ENCODE results near the gene BLMH.
A peak's percentile ranks its signal among the peaks of the same experiment; 100 is the strongest.

BLMH gene

GRCh38 chr17:30308406-30308805 lies 16.7 kb upstream of the BLMH start:
- DNase-seq (ENCODE audit: low read depth in 2 of 3, low spot score in 1 of 3): no peak

DNA sequence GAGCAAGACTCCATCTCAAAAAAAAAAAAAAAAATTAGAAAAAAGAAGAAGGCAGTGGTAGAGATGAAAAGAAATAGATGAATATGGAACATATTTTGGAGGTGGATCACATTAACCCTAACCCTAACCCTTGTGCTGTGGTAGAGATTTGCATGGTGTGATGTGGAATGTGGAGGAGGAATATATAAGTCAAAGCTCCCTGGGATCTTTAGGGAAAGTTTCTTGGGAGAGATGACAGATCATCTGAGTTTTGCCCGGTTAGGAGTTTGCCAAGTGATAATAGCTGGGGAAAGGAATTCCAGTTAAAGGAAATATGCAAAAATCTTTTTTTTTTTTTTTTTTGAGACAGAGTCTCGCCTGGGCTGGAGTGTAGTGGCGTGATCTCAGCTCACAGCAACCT lies 13.0 kb upstream of the BLMH start:
- no peak for DNase-seq (ENCODE audit: low read depth in 2 of 3, low spot score in 1 of 3)

- DNase-seq (ENCODE audit: low read depth in 2 of 3, low spot score in 1 of 3): no peak
Observed at GRCh38 chr17:30302241-30302640, 10.5 kb upstream of the BLMH start.

DNA sequence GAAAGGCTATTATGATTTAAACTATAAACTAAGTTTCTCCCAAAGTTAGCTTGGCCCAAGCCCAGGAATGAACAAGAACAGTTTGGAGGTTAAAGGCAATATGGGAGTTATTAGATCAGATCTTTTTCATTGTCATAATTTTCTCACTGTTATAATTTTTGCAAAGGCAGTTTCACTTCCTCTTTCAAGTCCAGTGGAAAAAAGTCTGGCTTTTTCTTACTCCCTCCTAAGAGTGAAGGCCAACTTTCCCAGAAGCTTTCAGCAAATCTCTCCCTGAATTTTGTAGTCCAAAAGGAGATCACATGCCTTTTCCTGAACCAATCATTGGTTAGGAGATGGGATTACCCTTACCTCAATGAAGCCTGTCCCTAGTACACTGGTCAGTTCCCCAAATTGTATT lies 9.1 kb upstream of the BLMH start:
- DNase-seq (ENCODE audit: low read depth in 2 of 3, low spot score in 1 of 3): no peak

DNA sequence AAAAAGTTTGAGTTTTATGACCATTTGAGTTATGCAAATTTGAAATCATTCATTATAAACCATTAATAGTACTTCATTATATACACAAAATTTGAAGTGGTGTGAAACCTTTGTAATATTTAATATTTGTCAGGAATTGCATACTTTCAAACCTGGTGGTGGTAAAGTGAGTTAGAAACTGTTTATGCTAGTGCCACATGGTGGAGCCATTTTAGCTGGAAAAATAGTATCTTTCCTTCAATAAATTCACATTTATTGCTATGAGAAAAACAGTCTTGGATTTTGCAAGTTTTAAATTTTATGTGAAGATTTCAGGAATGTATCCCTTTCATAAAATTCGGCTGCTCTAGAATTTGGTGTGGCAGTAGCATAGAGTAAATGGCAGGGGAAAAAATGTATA lies 7.3 kb upstream of the BLMH start:
- no peak for DNase-seq (ENCODE audit: low read depth in 2 of 3, low spot score in 1 of 3)

GRCh38 chr17:30297715-30298114 lies 6.0 kb upstream of the BLMH start:
- no peak for DNase-seq (ENCODE audit: low read depth in 2 of 3, low spot score in 1 of 3)

DNA sequence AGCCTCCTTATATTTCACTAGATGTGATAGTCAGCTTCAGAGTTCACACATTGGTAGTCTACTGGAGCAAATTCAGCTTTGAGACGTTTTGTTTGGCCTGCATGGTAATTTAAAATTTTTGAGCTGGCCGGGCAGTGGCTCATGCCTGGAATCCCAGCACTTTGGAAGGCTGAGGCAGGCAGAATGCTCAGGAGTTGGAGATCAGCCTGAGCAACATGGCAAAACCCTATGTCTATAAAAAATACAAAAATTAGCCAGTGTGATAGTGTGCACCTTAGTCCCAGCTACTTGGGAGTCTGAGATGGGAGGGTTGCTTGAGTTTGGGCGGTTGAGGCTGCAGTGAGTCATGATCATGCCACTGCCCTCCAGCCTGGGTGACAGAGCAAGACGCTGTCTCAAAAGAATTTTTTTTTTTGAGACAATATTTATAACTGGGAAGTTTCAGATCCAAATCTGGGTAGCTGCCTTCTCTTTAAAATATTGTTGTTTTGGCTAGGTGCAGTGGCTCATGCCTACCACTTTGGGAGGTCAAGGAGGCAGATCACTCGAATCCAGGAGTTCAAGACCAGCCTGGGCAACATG lies 4.8 kb upstream of the BLMH start:
- DNase-seq (ENCODE audit: low read depth in 2 of 3, low spot score in 1 of 3): no peak

- no peak for DNase-seq (ENCODE audit: low read depth in 2 of 3, low spot score in 1 of 3)
Observed at GRCh38 chr17:30292286-30292858, 628 bp upstream of the BLMH start.

DNA sequence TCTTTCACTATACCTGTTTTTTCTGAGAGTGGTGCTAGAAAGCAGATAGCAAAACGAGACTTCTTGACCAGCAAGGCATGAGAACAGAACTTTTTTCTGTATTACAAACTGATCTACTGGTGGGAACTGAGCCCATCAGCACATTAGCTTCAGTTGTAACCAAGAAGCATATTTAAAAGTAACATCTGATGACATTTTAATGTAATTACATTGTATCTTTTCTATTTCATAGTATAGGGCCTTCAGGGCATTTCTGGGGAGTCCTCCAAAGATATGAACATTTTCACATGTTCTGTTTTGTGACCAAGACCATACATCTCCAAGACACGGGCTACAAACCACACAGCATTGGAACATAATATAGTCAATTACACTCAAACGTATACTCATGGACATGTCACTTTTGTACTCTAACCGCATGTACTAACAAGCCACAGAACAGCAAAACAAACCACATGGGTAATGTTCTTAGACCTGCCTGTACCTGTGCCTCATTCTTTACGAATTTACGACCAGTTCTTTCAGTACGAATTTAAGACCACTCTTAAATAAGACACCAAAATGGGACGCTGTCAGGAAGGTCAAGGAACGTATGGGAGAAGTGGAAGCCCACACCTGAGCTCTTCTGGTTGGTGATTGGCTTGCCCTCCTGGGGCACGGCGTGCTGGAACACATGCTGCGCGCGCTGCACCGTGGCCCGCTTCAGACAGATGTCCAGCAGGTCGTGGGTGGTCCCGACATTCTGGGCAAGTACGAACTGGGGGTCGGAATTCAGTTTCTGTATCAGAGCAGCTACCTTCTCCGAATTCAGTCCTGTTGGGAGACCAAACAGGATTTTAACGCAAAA lies 825 bp downstream of the BLMH start:
- DNase-seq (ENCODE audit: low read depth in 2 of 3, low spot score in 1 of 3): peak in 2 of 3 donors; percentile 22 to 23

DNA sequence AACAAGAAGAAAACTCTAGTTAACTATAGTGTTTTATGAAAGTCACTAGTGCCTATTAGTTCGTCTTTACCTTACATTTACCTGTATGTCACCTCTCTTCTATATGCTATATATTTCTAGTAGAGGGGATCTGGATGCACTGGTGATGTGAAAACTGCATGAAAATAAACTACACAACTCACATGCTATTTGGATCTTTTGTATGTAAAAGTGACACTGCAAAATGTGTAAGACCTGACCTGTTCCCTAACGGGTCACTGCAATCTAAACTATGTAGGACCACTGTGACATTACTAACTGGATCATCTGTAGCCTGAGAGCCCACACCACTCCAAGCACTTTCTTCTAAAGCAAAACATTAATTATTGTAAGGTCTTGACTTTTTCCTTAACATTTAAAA lies 1.7 kb downstream of the BLMH start:
- DNase-seq (ENCODE audit: low read depth in 2 of 3, low spot score in 1 of 3): no peak

- DNase-seq (ENCODE audit: low read depth in 2 of 3, low spot score in 1 of 3): no peak
Observed at GRCh38 chr17:30279156-30279555, 12.6 kb downstream of the BLMH start.

- no peak for DNase-seq (ENCODE audit: low read depth in 2 of 3, low spot score in 1 of 3)
Observed at GRCh38 chr17:30278032-30278431, 13.7 kb downstream of the BLMH start.

DNA sequence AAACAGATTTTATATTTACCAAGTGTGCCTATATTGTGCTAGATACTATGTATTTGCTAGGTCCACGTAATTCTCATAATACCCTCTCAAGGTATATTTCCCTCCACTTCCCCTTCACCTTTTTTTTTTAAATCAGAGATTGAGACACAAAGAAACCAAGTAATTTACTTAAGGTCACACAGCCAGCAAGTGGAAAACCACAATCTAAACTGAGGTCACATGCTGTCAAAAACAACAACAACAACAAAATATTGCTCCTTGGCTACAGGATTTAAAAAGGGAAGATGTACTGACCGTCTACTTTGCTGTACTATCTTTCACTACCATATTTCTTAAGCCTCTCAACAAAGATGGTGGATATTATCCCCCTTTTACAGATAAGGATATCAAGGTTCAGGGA lies 15.8 kb downstream of the BLMH start:
- no peak for DNase-seq (ENCODE audit: low read depth in 2 of 3, low spot score in 1 of 3)

DNA sequence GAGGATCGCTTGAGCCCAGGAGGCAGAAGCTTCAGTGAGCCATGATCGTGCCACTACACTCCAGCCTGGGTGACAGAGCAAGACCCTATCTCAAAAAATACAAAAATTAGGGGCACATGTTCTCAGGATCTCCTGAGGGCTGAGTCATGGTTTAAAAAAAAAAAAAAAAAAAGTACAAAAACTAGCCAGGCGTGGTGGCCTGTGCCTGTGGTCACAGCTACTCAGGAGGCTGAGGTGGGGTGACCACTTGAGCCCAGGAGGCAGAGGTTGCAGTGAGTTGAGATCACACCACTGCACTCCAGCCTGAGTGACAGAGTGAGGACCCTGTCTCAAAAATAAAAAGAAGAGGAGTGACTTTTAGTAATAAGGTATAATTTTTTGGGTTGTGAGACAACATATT lies 16.9 kb downstream of the BLMH start:
- DNase-seq (ENCODE audit: low read depth in 2 of 3, low spot score in 1 of 3): no peak

GRCh38 chr17:30273373-30273772 lies 18.4 kb downstream of the BLMH start:
- DNase-seq (ENCODE audit: low read depth in 2 of 3, low spot score in 1 of 3): no peak

- no peak for DNase-seq (ENCODE audit: low read depth in 2 of 3, low spot score in 1 of 3)
Observed at GRCh38 chr17:30271102-30271501, 20.6 kb downstream of the BLMH start.

- no peak for DNase-seq (ENCODE audit: low read depth in 2 of 3, low spot score in 1 of 3)
Observed at GRCh38 chr17:30267625-30268024, 24.1 kb downstream of the BLMH start.

- no peak for DNase-seq (ENCODE audit: low read depth in 2 of 3, low spot score in 1 of 3)
Observed at GRCh38 chr17:30263552-30264333, 28.0 kb downstream of the BLMH start.

DNA sequence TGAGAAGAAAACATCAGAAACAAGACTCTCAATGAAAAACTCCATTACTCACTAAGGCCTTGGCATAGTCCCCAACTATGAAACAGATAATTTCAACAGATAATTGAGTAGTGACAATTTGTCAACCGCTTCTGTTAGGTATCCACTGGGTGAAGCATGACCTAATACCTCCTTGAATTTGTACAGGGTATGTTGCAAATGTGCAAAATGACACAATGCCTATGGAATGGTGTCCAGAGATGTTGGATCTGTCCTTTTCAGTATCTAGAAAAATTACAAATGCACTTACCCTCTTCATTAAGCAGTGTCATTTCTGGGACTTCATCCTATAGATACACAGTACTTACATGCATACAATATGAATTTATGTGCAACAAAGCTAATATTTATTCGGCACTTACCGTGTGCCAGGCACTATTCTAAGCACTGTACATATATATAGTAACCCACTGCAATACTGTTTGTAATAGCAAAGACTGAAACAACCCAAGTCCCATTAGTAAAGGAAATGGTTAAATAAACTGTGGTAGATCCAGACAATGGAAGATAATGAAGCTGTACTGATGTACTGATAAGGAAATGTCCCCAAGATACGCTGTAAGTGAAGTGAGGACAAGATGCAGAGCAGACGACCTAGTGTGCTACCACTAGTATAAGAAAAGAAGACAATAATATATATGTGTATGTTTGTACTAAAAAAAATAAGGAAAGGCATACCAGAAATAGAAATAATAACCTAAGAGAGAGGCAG lies 34.8 kb downstream of the BLMH start:
- DNase-seq (ENCODE audit: low read depth in 2 of 3, low spot score in 1 of 3): no peak

GRCh38 chr17:30254150-30254549 lies 37.6 kb downstream of the BLMH start:
- no peak for DNase-seq (ENCODE audit: low read depth in 2 of 3, low spot score in 1 of 3)

GRCh38 chr17:30253312-30253711 lies 38.4 kb downstream of the BLMH start:
- no peak for DNase-seq (ENCODE audit: low read depth in 2 of 3, low spot score in 1 of 3)

Measured in stimulated activated CD4-positive, alpha-beta T cell treated with anti-CD3 and anti-CD28 coated beads, Interleukin-12 subunit alpha, Interleukin-12 subunit beta, amount 100 ng/mL, for 48 hours (primary cell).